ENCODE data around the gene FRMD4B. TPM values are rescaled to one million over a fixed set of nuclear protein-coding genes. Genes with fewer than 3 reads are reported as not detected.

FRMD4B gene
- total and polyA plus RNA-seq, 2 experiments from 2014 or later, result 6.4 to 12.8 TPM

DNA sequence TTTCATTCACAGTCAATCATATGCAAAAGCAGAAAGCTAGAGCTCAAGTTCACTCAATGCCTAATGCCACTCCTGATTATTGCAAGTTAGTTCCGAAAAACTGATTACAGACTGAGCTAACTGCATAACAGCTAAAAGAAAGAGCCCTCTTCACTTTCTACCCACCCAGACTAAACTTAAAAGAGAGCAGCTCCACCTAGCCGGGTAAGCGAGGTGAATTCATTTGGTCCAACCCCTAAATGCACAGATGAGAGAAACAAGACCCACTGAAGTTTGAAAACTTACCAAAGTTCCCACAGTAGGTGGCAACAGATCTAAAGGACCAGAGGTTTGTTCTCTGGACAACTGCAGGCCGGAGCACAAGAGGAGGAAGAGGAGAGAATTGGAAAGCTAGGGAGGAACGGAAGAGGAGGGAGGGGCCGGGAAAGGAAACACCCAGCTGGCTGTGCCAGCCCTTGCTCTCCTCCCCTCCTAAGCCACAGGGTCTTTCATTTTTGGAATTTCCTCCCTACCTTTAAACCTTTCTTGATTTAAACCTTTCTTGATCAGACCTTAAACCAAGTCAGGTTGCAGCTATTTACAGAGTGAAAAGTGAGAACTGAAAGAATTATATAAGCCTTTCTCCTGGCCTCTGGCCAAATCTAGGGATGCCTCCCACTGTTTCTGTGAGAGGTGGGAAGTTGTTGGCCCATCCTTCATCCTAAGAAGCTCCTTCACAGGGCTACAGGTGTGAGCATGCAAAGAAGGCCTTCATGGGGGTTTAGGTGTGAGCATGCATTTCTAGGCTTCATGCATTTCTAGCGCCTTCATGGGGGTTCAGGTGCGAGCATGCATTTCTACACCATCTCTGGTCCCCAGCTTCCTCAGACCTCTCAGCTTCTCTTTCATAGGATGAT is 148.8 kb downstream of the FRMD4B start (continued):
- TF ChIP-seq, protein P1, sequence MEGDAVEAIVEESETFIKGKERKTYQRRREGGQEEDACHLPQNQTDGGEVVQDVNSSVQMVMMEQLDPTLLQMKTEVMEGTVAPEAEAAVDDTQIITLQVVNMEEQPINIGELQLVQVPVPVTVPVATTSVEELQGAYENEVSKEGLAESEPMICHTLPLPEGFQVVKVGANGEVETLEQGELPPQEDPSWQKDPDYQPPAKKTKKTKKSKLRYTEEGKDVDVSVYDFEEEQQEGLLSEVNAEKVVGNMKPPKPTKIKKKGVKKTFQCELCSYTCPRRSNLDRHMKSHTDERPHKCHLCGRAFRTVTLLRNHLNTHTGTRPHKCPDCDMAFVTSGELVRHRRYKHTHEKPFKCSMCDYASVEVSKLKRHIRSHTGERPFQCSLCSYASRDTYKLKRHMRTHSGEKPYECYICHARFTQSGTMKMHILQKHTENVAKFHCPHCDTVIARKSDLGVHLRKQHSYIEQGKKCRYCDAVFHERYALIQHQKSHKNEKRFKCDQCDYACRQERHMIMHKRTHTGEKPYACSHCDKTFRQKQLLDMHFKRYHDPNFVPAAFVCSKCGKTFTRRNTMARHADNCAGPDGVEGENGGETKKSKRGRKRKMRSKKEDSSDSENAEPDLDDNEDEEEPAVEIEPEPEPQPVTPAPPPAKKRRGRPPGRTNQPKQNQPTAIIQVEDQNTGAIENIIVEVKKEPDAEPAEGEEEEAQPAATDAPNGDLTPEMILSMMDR (conservative IDR thresholded peaks at IDR 0.05; ENCODE audit: low read depth in 2 of 2), result no peak
- no peak for TF ChIP-seq JUNB (IDR thresholded peaks at IDR 0.05; ENCODE audit: unreplicated experiment)
- TF ChIP-seq, protein P2, sequence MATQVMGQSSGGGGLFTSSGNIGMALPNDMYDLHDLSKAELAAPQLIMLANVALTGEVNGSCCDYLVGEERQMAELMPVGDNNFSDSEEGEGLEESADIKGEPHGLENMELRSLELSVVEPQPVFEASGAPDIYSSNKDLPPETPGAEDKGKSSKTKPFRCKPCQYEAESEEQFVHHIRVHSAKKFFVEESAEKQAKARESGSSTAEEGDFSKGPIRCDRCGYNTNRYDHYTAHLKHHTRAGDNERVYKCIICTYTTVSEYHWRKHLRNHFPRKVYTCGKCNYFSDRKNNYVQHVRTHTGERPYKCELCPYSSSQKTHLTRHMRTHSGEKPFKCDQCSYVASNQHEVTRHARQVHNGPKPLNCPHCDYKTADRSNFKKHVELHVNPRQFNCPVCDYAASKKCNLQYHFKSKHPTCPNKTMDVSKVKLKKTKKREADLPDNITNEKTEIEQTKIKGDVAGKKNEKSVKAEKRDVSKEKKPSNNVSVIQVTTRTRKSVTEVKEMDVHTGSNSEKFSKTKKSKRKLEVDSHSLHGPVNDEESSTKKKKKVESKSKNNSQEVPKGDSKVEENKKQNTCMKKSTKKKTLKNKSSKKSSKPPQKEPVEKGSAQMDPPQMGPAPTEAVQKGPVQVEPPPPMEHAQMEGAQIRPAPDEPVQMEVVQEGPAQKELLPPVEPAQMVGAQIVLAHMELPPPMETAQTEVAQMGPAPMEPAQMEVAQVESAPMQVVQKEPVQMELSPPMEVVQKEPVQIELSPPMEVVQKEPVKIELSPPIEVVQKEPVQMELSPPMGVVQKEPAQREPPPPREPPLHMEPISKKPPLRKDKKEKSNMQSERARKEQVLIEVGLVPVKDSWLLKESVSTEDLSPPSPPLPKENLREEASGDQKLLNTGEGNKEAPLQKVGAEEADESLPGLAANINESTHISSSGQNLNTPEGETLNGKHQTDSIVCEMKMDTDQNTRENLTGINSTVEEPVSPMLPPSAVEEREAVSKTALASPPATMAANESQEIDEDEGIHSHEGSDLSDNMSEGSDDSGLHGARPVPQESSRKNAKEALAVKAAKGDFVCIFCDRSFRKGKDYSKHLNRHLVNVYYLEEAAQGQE (IDR thresholded peaks at IDR 0.05; ENCODE audit: unreplicated experiment), result no peak
- no peak for TF ChIP-seq EZH2 (IDR thresholded peaks at IDR 0.05; ENCODE audit: low read depth, unreplicated experiment)
- TF ChIP-seq, protein P3, sequence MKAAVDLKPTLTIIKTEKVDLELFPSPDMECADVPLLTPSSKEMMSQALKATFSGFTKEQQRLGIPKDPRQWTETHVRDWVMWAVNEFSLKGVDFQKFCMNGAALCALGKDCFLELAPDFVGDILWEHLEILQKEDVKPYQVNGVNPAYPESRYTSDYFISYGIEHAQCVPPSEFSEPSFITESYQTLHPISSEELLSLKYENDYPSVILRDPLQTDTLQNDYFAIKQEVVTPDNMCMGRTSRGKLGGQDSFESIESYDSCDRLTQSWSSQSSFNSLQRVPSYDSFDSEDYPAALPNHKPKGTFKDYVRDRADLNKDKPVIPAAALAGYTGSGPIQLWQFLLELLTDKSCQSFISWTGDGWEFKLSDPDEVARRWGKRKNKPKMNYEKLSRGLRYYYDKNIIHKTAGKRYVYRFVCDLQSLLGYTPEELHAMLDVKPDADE (IDR thresholded peaks at IDR 0.05), result no peak
- TF ChIP-seq ZNF331 (CRISPR knock-in tag; IDR thresholded peaks at IDR 0.05; ENCODE audit: low read depth), result no peak
- no peak for TF ChIP-seq EZH2phosphoT487 (IDR thresholded peaks at IDR 0.05; ENCODE audit: unreplicated experiment)

DNA sequence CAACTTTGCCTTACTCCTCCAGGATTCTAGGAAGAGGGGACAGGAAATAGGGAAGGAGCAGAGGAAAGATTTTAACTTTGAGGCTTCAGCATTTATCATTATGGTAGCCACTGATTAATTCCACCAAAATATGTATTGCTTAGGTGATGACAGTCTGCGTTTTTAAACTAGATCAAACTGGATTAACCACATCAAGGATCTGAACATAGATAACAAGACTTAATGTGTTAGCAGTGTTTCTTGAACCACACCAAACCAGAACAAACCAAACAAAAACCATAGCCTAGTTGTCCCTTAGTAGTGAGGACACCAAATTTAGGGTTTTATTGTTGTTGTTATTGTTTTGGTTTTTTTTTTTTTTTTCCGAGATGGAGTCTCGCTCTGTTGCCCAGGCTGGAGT is 150.0 kb downstream of the FRMD4B start:
- H3K27me3 Mint-ChIP-seq (ENCODE audit: insufficient read depth, low read depth, poor library complexity), result peaks cover 4% of the 10 kb centered on the region
- peaks cover 29% of the 10 kb centered on the region for H3K4me1 Mint-ChIP-seq
- TF ChIP-seq STAT1 (IDR thresholded peaks at IDR 0.05; ENCODE audit: unreplicated experiment), result no peak
- TF ChIP-seq ZNF114 (CRISPR knock-in tag; IDR thresholded peaks at IDR 0.05), result no peak
- TF ChIP-seq, protein P1 (conservative IDR thresholded peaks at IDR 0.05; ENCODE audit: low read depth in 2 of 2), result no peak
- TF ChIP-seq, protein P3 (IDR thresholded peaks at IDR 0.05), result no peak
- no peak for TF ChIP-seq EZH2phosphoT487 (IDR thresholded peaks at IDR 0.05; ENCODE audit: unreplicated experiment)
- no peak for TF ChIP-seq ZNF331 (CRISPR knock-in tag; IDR thresholded peaks at IDR 0.05; ENCODE audit: low read depth)
- TF ChIP-seq, protein P2 (IDR thresholded peaks at IDR 0.05; ENCODE audit: unreplicated experiment), result no peak
- no peak for TF ChIP-seq POLR2AphosphoS5 (IDR thresholded peaks at IDR 0.05; ENCODE audit: low read depth)
- no peak for TF ChIP-seq EZH2 (IDR thresholded peaks at IDR 0.05; ENCODE audit: low read depth, unreplicated experiment)
- no peak for TF ChIP-seq NANOG (IDR thresholded peaks at IDR 0.05; ENCODE audit: borderline replicate concordance)

More for the DNA sequence above, 150.0 kb downstream of the FRMD4B start:
- H3K27me3 ChIP-seq (ENCODE audit: insufficient read depth), result no peaks in the 10 kb centered on the region
- ATAC-seq, result no peak
- H3K27ac Mint-ChIP-seq, result no peak overlapping the region
- H4K20me1 ChIP-seq (replicated peaks; ENCODE audit: insufficient read depth), result no peaks in the 10 kb centered on the region
- no peaks in the 10 kb centered on the region for H3K36me3 ChIP-seq (ENCODE audit: insufficient read depth)
- no peaks in the 10 kb centered on the region for H3K9me2 ChIP-seq (ENCODE audit: insufficient read depth)
- H3K36me3 Mint-ChIP-seq (ENCODE audit: low read depth), result no peaks in the 10 kb centered on the region
- no peaks in the 10 kb centered on the region for H3K79me2 ChIP-seq (replicated peaks; ENCODE audit: insufficient read depth)
- H3K9me3 Mint-ChIP-seq, result no peaks in the 10 kb centered on the region; the same call in 2 of the 3 replicates
- no peak for DNase-seq (ENCODE audit: low spot score)
- H3F3A ChIP-seq (replicated peaks; ENCODE audit: low read depth), result no peaks in the 10 kb centered on the region
- no peak overlapping the region for H3K4me3 Mint-ChIP-seq
- no peak overlapping the region for H3K4me3 ChIP-seq
- no peak overlapping the region for H3K27ac ChIP-seq (ENCODE audit: low read depth)
- H3K4me1 ChIP-seq (ENCODE audit: insufficient read depth), result peaks cover 30% of the 10 kb centered on the region
- no peak overlapping the region for H3K4me2 ChIP-seq
- no peak overlapping the region for H2AFZ ChIP-seq
